WTC11 (cell line): ENCODE measurements around the gene EFS. TPM values are rescaled to one million over a fixed set of nuclear protein-coding genes. Genes with fewer than 3 reads are reported as not detected.

Experiments
- AR ChIP-seq: fragments of 250-450 bp; sonication (Bioruptor Pico); IDR thresholded peaks from 2 replicates; pipeline ENCODE4 v1.9.0; 2021; ENCODE audit warnings: mild to moderate bottlenecking
- ARID4B ChIP-seq: sonication (generic); formaldehyde crosslinking; IDR thresholded peaks from 2 replicates; pipeline ENCODE4 v1.8.0; 2023; ENCODE audit warnings: missing genetic modification reagents, mild to moderate bottlenecking, borderline replicate concordance
- E2F5 ChIP-seq: sonication (generic); formaldehyde crosslinking; IDR thresholded peaks from 2 replicates; pipeline ENCODE4 v1.8.1; 2022; ENCODE audit warnings: mild to moderate bottlenecking, moderate library complexity, missing genetic modification reagents
- FOXP4 ChIP-seq: sonication (generic); formaldehyde crosslinking; IDR thresholded peaks from 2 replicates; pipeline ENCODE4 v1.8.0; 2022; ENCODE audit warnings: mild to moderate bottlenecking, missing genetic modification reagents
- MAX ChIP-seq: sonication (generic); formaldehyde crosslinking; IDR thresholded peaks from 2 replicates; pipeline ENCODE4 v1.8.0; 2022; ENCODE audit warnings: mild to moderate bottlenecking, missing genetic modification reagents
- MYBL2 ChIP-seq: sonication (generic); formaldehyde crosslinking; IDR thresholded peaks from 2 replicates; pipeline ENCODE4 v1.8.1; 2023; ENCODE audit warnings: mild to moderate bottlenecking, moderate library complexity, missing genetic modification reagents
- NFE2L1 ChIP-seq: sonication (generic); formaldehyde crosslinking; IDR thresholded peaks from 2 replicates; pipeline ENCODE4 v1.8.1; 2023; ENCODE audit warnings: missing genetic modification reagents
- NFYB ChIP-seq: sonication (generic); formaldehyde crosslinking; conservative IDR thresholded peaks from 2 replicates; pipeline ENCODE4 v1.8.0; 2022; ENCODE audit warnings: low read depth, missing genetic modification reagents
- SMAD3 ChIP-seq: sonication (generic); formaldehyde crosslinking; IDR thresholded peaks from 2 replicates; pipeline ENCODE4 v1.8.0; 2022; ENCODE audit warnings: missing genetic modification reagents, mild to moderate bottlenecking, borderline replicate concordance
- SMAD4 ChIP-seq: sonication (generic); formaldehyde crosslinking; IDR thresholded peaks from 2 replicates; pipeline ENCODE4 v1.8.0; 2022; ENCODE audit warnings: mild to moderate bottlenecking, missing genetic modification reagents
- STAT6 ChIP-seq: sonication (generic); formaldehyde crosslinking; conservative IDR thresholded peaks from 2 replicates; pipeline ENCODE4 v1.8.1; 2023; ENCODE audit warnings: mild to moderate bottlenecking, low read depth, missing genetic modification reagents, moderate library complexity
- TEAD1 ChIP-seq: sonication (generic); formaldehyde crosslinking; IDR thresholded peaks from 2 replicates; pipeline ENCODE4 v1.8.0; 2022; ENCODE audit warnings: mild to moderate bottlenecking, missing genetic modification reagents
- ZMAT4 ChIP-seq: fragments of 250-450 bp; sonication (Bioruptor Pico); IDR thresholded peaks from 2 replicates; pipeline ENCODE4 v1.9.0; 2021; ENCODE audit warnings: mild to moderate bottlenecking
- ZNF219 ChIP-seq: sonication (generic); formaldehyde crosslinking; IDR thresholded peaks from 2 replicates; pipeline ENCODE4 v1.8.0; 2023; ENCODE audit warnings: missing genetic modification reagents, mild to moderate bottlenecking, borderline replicate concordance
- ZNF281 ChIP-seq: sonication (generic); formaldehyde crosslinking; IDR thresholded peaks from 2 replicates; pipeline ENCODE4 v1.8.0; 2023; ENCODE audit warnings: mild to moderate bottlenecking, missing genetic modification reagents
- ZNF425 ChIP-seq: fragments of 250-450 bp; sonication (Bioruptor Pico); conservative IDR thresholded peaks from 2 replicates; pipeline ENCODE4 v1.9.0; 2021; ENCODE audit warnings: mild to moderate bottlenecking
- total RNA-seq: library from RNA; stranded (reverse); gene quantifications from 3 replicates; pipeline ENCODE4 v1.2.3, GENCODE V29; 2021

EFS gene
- total RNA-seq, 1 experiment from 2014 or later = 35.3 TPM

GRCh38 chr14:23320584-23321571 is 44.1 kb downstream of the EFS start, which contains the start of gene PABPN1 (continued):
- TF ChIP-seq ARID4B (CRISPR knock-in tag) (no peak), ZNF425 (CRISPR knock-in tag) (no peak), SMAD4 (no peak), E2F5 (CRISPR knock-in tag) (no peak), STAT6 (CRISPR knock-in tag) (no peak), ZNF281 (CRISPR knock-in tag) (no peak), TEAD1 (0 out of 2 replicates have a peak, but pooled peaks have one; percentile 27), MYBL2 (CRISPR knock-in tag) (peak; percentile 60; the same call in 1 of the 2 replicates), NFE2L1 (0 out of 2 replicates have a peak, but pooled peaks have one; percentile 27), AR (no peak), ZNF219 (CRISPR knock-in tag) (no peak), FOXP4 (CRISPR knock-in tag) (no peak), SMAD3 (no peak), ZMAT4 (CRISPR knock-in tag) (peak; percentile 9; the same call in 1 of the 2 replicates), NFYB (CRISPR knock-in tag) (peak; percentile 97), MAX (peak; percentile 85)
